Liver (tissue), 3 donors: ENCODE results near the gene C11orf68.

Experiments
- CTCF ChIP-seq: fragments of 150-350 bp; IDR thresholded peaks from 2 replicates; pipeline ENCODE4 v1.5.1; 2017; ENCODE audit warnings: improper control_type of control experiment, low read depth, low read length; ENCODE audit not compliant: missing input control
- JUND ChIP-seq, 2 donors: IDR thresholded peaks; 2 replicates each; pipeline ENCODE4 v1.6.1; 2016; ENCODE audit warnings: antibody characterized with exemption in 2 of 2
- REST ChIP-seq: IDR thresholded peaks from 2 replicates; pipeline ENCODE4 v1.6.1; 2016; ENCODE audit warnings: antibody characterized with exemption, mild to moderate bottlenecking
- donor health status: healthy.
- donor health status: healthy.

- TF ChIP-seq CTCF (no peak), JUND (IDR thresholded peaks at IDR 0.05) (no peak), REST (no peak)
These were observed 25.9 kb upstream of the C11orf68 start for GRCh38 chr11:65944767-65945166.
